GM12878 (cell line): ENCODE measurements around the gene CMTM1. TPM values are rescaled to one million over a fixed set of nuclear protein-coding genes. Genes with fewer than 3 reads are reported as not detected.

Source experiments
- ATAC-seq: fragments of 200-7000 bp; cut with Tn5 transposase; 3 replicates; pipeline ENCODE4 v1.9.1; 2020; ENCODE audit warnings: mild to moderate bottlenecking, moderate library complexity
- BruUV-seq: library from RNA; stranded (reverse); fragments of 400-500 nt; replicated peaks from 2 replicates; lab custom pipeline; 2021; lab: Mats Ljungman, UMichigan
- CTCF ChIA-PET: fragments of 300-600 bp; sonication (Branson Sonifier 250); formaldehyde crosslinking; extraction: SDS; loops from one replicate; lab custom pipeline; 2021; ENCODE audit warnings: inconsistent platforms; lab: Yijun Ruan, JAX
- POLR2A ChIA-PET: fragments of 350-600 bp; formaldehyde crosslinking; extraction: SDS; loops from one replicate; lab custom pipeline; 2021; ENCODE audit warnings: inconsistent platforms; lab: Charles Lee
- RAD21 ChIA-PET: fragments of 300-600 bp; sonication (Branson Sonifier 250); formaldehyde crosslinking; loops from one replicate; lab custom pipeline; 2023; ENCODE audit warnings: antibody characterized with exemption; ENCODE audit not compliant: unreplicated experiment; lab: Charles Lee
- SMC1A ChIA-PET: fragments of 300-600 bp; sonication (Branson Sonifier 250); formaldehyde crosslinking; loops from one replicate; lab custom pipeline; 2023; ENCODE audit not compliant: unreplicated experiment, uncharacterized antibody; lab: Charles Lee
- DNase-seq: peaks from one replicate; pipeline ENCODE4 v3.0.0-alpha.2; 2011; ENCODE audit warnings: low read depth, low spot score
- FAIRE-seq: peaks from 3 replicates; lab custom pipeline; 2011; peaks lifted over from hg19 to GRCh38; lab: Jason Lieb, UNC
- H2AFZ ChIP-seq: 2 replicates; pipeline ENCODE4 v1.6.0; 2011; ENCODE audit warnings: low read depth, low read length, control low read depth; ENCODE audit not compliant: control insufficient read depth
- H3K27ac ChIP-seq: 2 replicates; pipeline ENCODE4 v1.5.1; 2011; ENCODE audit warnings: control low read depth; ENCODE audit not compliant: control insufficient read depth, insufficient read depth
- H3K27me3 ChIP-seq, 2 experiments: replicated peaks in 1 of 2; 2 replicates each; pipeline versions ENCODE4 v1.6.0 to v1.6.1; 2011; ENCODE audit warnings: low read length in 1 of 2; ENCODE audit not compliant: control insufficient read depth in 2 of 2, insufficient read depth in 2 of 2
- H3K36me3 ChIP-seq, 2 experiments: 2 replicates each; pipeline ENCODE4 v1.5.1; 2011; ENCODE audit warnings: low read length in 1 of 2; ENCODE audit not compliant: control insufficient read depth in 2 of 2, insufficient read depth in 2 of 2
- H3K4me1 ChIP-seq: 2 replicates; pipeline ENCODE4 v1.6.1; 2011; ENCODE audit warnings: mild to moderate bottlenecking, low read length, moderate library complexity, mixed read lengths; ENCODE audit not compliant: control insufficient read depth, insufficient read depth
- H3K4me2 ChIP-seq: 2 replicates; pipeline ENCODE4 v1.6.0; 2011; ENCODE audit warnings: control low read depth; ENCODE audit not compliant: control insufficient read depth, insufficient read depth
- H3K4me3 ChIP-seq: fragments of 200-600 bp; sonication (generic); 2 replicates; pipeline ENCODE4 v1.5.1; 2016
- H3K79me2 ChIP-seq: 2 replicates; pipeline ENCODE4 v1.6.0; 2011; ENCODE audit warnings: low read length; ENCODE audit not compliant: control insufficient read depth, insufficient read depth
- H3K9ac ChIP-seq: 2 replicates; pipeline ENCODE4 v1.8.0; 2011; ENCODE audit warnings: low read length, control low read depth, mixed read lengths; ENCODE audit not compliant: control insufficient read depth, insufficient read depth
- H3K9me3 ChIP-seq: replicated peaks from 3 replicates; pipeline ENCODE4 v1.5.1; 2011; ENCODE audit warnings: mild to moderate bottlenecking, low read length; ENCODE audit not compliant: control insufficient read depth, insufficient read depth
- H4K20me1 ChIP-seq: 2 replicates; pipeline ENCODE4 v1.6.0; 2011; ENCODE audit not compliant: control insufficient read depth, insufficient read depth
- ATF7 ChIP-seq: fragments of 450-650 bp; IDR thresholded peaks from 2 replicates; pipeline ENCODE4 v1.6.1; 2016; ENCODE audit warnings: low read depth, mild to moderate bottlenecking
- BHLHE40 ChIP-seq, 2 experiments: fragments of 450-650 bp in 1 of 2; IDR thresholded peaks; 2 replicates each; pipeline ENCODE4 v1.6.1; 2011 to 2017; ENCODE audit warnings: low read depth in 2 of 2, borderline replicate concordance in 1 of 2, improper control_type of control experiment in 1 of 2, low read length in 1 of 2, mild to moderate bottlenecking in 1 of 2
- IKZF1 ChIP-seq: fragments of 450-650 bp; conservative IDR thresholded peaks from 2 replicates; pipeline ENCODE4 v1.6.1; 2017; ENCODE audit warnings: antibody characterized with exemption, mild to moderate bottlenecking
- IKZF2 ChIP-seq, 2 experiments: fragments of 450-650 bp; IDR thresholded peaks; 2 replicates each; pipeline ENCODE4 v1.6.1; 2017; ENCODE audit warnings: mild to moderate bottlenecking in 2 of 2, moderate library complexity in 2 of 2
- MLLT1 ChIP-seq: fragments of 450-650 bp; IDR thresholded peaks from 2 replicates; pipeline ENCODE4 v1.6.1; 2016; ENCODE audit warnings: mild to moderate bottlenecking
- NBN ChIP-seq: fragments of 450-650 bp; IDR thresholded peaks from 2 replicates; pipeline ENCODE4 v1.6.1; 2016
- RAD51 ChIP-seq: fragments of 450-650 bp; IDR thresholded peaks from 2 replicates; pipeline ENCODE4 v1.6.1; 2016; ENCODE audit warnings: moderate library complexity, mild to moderate bottlenecking, inconsistent platforms
- RCOR1 ChIP-seq: conservative IDR thresholded peaks from 2 replicates; pipeline ENCODE4 v1.6.1; 2012; ENCODE audit warnings: low read depth, low read length, improper control_type of control experiment
- RUNX3 ChIP-seq: IDR thresholded peaks from 2 replicates; pipeline ENCODE4 v1.6.1; 2012; ENCODE audit warnings: low read length, inconsistent platforms
- WGBS: methylation state at CpG from one replicate; pipeline ENCODE4 v1.1.6; 2016; ENCODE audit warnings: low lambda C conversion rate; ENCODE audit not compliant: insufficient replicate concordance, insufficient coverage; ENCODE audit errors: missing lambda C conversion rate; 5-methylcytosine and 5-hydroxymethylcytosine counted together
- in situ Hi-C: fragments of 300-500 bp; cut with MboI; formaldehyde crosslinking; loops from 9 replicates; pipeline ENCODE4 v1.14.3; 2018; ENCODE audit warnings: mixed read lengths
- intact Hi-C: fragments of 100-400 bp; cut with micrococcal nuclease; formaldehyde crosslinking; loops from one replicate; pipeline ENCODE4 v1.14.2; 2022; ENCODE audit not compliant: unreplicated experiment
- polyA plus RNA-seq, 11 experiments: library from polyadenylated mRNA; depleted of rRNA in 4 of 11; unstranded in 6 of 11; stranded (reverse) in 5 of 11; fragments of >200 nt; fragmentation: Nextera tagmentation in 4 of 11; fragmentation: Illumina TruSeq in 1 of 11; extraction: Ambion mirVana in 4 of 11; extraction: Trizol in 1 of 11; gene quantifications; 1 replicate in 1 of 11; 2 replicates in 10 of 11; pipeline versions ENCODE4 v1.2.1 to v1.2.3, GENCODE V29; 2011 to 2016; ENCODE audit warnings: inconsistent platforms in 2 of 11, missing spikeins in 2 of 11, low read depth in 1 of 11
- total RNA-seq, 4 experiments: library from RNA; depleted of rRNA in 3 of 4; stranded (reverse); fragments of >200 nt in 3 of 4; fragmentation: Illumina TruSeq in 1 of 4; extraction: Trizol in 1 of 4; gene quantifications; 2 replicates each; pipeline versions ENCODE4 v1.2.1 to v1.2.3, GENCODE V29; 2013 to 2021
- TF ChIP-seq, protein P1 (sequence below): fragments of 450-650 bp; IDR thresholded peaks from 2 replicates; pipeline ENCODE4 v1.6.1; 2017; ENCODE audit warnings: low read depth, mild to moderate bottlenecking, moderate library complexity

CMTM1 gene
- total and polyA plus RNA-seq, 10 of the 15 experiments (the other 5 are each of a cell fraction or from before 2014, with no cell fraction given): 0.09 to 3.0 (median 1.4) TPM; not detected in 2

GRCh38 chr16:66590322-66590721, 24.1 kb downstream of the CMTM1 start:
- peak overlapping the region; percentile 2 for H2AFZ ChIP-seq
- H3K9me3 ChIP-seq: no peaks in the 10 kb centered on the region; the same call in 2 of the 3 replicates
- H3K9ac ChIP-seq: no peak overlapping the region
- RAD21 ChIA-PET: interaction anchor here (0.6 to 3.1 kb wide), 13 partner anchors 14 to 184 kb away, joined by 3 to 51 read pairs (median 5); partner anchors contain the start of genes CKLF and CMTM3
- H3K36me3 ChIP-seq: no peaks in the 10 kb centered on the region
- no peak overlapping the region for H3K27ac ChIP-seq
- H3K4me1 ChIP-seq: peaks cover 4% of the 10 kb centered on the region
- intact Hi-C loops: no loop called here
- no TSS peak for BruUV-seq
- CTCF ChIA-PET: interaction anchor here (0.6 to 3.1 kb wide), 24 partner anchors 9 to 277 kb away, joined by 3 to 61 read pairs (median 7); partner anchors contain the start of gene CMTM3
- DNase-seq (no peak), FAIRE-seq (no peak), ATAC-seq (peak; percentile 70)
- H3K4me3 ChIP-seq: peak overlapping the region; percentile 43; the same call in 1 of the 2 replicates
- H4K20me1 ChIP-seq: no peaks in the 10 kb centered on the region
- WGBS: under 1% methylated on average over 8 of the region's 8 CpGs
- POLR2A ChIA-PET: interaction anchor here (0.6 to 2.0 kb wide), 3 partner anchors 14 to 105 kb away, joined by 3 to 4 read pairs (median 3); no protein-coding TSS in a partner anchor
- TF ChIP-seq BHLHE40 (IDR thresholded peaks at IDR 0.05; ENCODE audit: borderline replicate concordance in 1 of 2, low read depth in 2 of 2, low read length in 1 of 2) (peak; percentile 82 to 89), IKZF2 (IDR thresholded peaks at IDR 0.05) (peak; percentile 49 to 56; a peak in 3 of 4 replicates), IKZF1 (no peak), RAD51 (peak; percentile 68), RCOR1 (no peak), MLLT1 (peak; percentile 62), RUNX3 (peak; percentile 83), ATF7 (peak; percentile 28; the same call in 1 of the 2 replicates), NBN (peak; percentile 69; the same call in 1 of the 2 replicates)
- TF ChIP-seq, protein P1, sequence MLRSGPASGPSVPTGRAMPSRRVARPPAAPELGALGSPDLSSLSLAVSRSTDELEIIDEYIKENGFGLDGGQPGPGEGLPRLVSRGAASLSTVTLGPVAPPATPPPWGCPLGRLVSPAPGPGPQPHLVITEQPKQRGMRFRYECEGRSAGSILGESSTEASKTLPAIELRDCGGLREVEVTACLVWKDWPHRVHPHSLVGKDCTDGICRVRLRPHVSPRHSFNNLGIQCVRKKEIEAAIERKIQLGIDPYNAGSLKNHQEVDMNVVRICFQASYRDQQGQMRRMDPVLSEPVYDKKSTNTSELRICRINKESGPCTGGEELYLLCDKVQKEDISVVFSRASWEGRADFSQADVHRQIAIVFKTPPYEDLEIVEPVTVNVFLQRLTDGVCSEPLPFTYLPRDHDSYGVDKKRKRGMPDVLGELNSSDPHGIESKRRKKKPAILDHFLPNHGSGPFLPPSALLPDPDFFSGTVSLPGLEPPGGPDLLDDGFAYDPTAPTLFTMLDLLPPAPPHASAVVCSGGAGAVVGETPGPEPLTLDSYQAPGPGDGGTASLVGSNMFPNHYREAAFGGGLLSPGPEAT: peak; percentile 54; the same call in 1 of the 2 replicates
- SMC1A ChIA-PET: interaction anchor here (0.7 to 2.6 kb wide), 15 partner anchors 9 to 233 kb away, joined by 3 to 30 read pairs (median 6); partner anchors contain the start of genes CKLF and CMTM3
- no peaks in the 10 kb centered on the region for H3K79me2 ChIP-seq
- peaks cover 0 to 4% of the 10 kb centered on the region in 2 experiments; a peak in 1 of 4 replicates for H3K27me3 ChIP-seq
- in situ Hi-C loops: no loop called here
- peak overlapping the region; percentile 82 for H3K4me2 ChIP-seq
